OCI-LY3 (cell line): ENCODE data around the gene APCDD1L.

Experiments
- EZH2phosphoT487 ChIP-seq: fragments of 200-600 bp; shearing (Covaris generic); IDR thresholded peaks from 2 replicates; pipeline ENCODE4 v1.6.1; 2018; ENCODE audit warnings: antibody characterized with exemption, mixed run types, low read depth
- TF ChIP-seq, protein P1 (sequence below): fragments of 200-600, 300-600 bp; sonication (generic); IDR thresholded peaks from 2 replicates; pipeline ENCODE4 v1.5.1; 2014; ENCODE audit warnings: antibody characterized with exemption, low read length, low read depth

DNA sequence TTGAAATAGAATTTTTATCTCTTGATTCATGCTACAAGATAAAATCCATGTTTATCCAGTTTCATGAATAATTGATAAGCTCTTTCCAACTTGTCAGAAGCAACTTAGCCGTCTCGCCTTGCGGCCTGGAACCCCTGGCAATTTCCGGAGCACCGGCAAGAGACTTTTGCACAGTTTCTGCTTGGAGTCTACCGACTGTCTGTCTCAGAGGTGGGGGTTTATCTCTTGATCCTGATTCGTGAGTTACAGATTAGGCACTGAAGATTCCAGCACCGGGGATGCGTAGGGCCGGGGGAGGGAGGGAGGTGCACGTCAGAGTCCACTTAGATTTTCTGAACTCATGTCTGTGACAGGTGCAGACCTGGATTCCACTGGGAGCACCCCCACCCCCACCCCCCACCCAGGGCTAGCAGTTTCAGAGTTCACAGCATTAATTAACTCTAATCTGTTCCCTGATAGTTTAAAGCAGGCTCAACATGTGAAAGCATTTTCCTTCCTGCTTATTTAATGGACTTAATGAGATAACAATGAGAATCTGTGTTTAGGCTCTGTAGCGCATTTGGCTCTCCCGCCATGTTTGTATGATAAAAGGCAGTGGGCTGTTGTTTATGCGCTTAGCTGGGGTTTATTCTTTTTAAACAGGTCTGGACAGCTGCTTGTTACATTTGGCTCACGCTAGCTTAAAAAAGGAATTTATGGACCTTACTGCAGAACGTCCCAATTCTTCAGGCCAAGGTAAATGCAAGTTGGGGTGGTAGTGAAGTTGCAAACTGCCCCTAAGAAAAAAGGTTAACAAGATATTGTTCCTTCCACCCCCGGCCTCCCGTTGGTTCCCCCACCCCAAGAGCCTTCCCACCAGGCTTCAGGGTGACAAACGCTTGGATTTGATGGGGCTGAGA lies 8.1 kb upstream of the APCDD1L start:
- TF ChIP-seq EZH2phosphoT487: no peak
- TF ChIP-seq, protein P1, sequence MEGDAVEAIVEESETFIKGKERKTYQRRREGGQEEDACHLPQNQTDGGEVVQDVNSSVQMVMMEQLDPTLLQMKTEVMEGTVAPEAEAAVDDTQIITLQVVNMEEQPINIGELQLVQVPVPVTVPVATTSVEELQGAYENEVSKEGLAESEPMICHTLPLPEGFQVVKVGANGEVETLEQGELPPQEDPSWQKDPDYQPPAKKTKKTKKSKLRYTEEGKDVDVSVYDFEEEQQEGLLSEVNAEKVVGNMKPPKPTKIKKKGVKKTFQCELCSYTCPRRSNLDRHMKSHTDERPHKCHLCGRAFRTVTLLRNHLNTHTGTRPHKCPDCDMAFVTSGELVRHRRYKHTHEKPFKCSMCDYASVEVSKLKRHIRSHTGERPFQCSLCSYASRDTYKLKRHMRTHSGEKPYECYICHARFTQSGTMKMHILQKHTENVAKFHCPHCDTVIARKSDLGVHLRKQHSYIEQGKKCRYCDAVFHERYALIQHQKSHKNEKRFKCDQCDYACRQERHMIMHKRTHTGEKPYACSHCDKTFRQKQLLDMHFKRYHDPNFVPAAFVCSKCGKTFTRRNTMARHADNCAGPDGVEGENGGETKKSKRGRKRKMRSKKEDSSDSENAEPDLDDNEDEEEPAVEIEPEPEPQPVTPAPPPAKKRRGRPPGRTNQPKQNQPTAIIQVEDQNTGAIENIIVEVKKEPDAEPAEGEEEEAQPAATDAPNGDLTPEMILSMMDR: no peak
